Measurements from ENCODE around the gene OR10A6.

Gene OR10A6

DNA sequence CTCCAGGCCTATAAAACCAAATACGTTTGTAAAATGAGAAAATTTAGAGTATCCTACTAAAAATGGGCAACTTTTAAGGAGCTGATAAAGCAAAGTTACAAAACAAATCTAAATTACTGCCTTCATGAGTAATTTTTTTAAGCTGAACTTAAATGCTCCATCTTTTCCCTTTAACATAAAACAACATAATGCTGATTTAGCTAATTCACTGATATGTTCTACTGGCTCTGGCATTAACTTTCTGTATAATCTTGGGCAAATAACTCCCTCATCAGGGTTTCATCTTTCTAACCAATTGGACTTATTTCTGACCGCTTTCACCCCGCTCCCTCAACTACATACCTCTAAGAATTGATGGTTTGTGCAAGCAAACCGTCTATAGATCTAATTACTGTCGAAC is 10.1 kb upstream of the OR10A6 start:
- H3K9me3 ChIP-seq (ENCODE audit: severe bottlenecking): peaks cover 4% of the 10 kb centered on the region
- TF ChIP-seq, protein P1, sequence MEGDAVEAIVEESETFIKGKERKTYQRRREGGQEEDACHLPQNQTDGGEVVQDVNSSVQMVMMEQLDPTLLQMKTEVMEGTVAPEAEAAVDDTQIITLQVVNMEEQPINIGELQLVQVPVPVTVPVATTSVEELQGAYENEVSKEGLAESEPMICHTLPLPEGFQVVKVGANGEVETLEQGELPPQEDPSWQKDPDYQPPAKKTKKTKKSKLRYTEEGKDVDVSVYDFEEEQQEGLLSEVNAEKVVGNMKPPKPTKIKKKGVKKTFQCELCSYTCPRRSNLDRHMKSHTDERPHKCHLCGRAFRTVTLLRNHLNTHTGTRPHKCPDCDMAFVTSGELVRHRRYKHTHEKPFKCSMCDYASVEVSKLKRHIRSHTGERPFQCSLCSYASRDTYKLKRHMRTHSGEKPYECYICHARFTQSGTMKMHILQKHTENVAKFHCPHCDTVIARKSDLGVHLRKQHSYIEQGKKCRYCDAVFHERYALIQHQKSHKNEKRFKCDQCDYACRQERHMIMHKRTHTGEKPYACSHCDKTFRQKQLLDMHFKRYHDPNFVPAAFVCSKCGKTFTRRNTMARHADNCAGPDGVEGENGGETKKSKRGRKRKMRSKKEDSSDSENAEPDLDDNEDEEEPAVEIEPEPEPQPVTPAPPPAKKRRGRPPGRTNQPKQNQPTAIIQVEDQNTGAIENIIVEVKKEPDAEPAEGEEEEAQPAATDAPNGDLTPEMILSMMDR (IDR thresholded peaks at IDR 0.05; ENCODE audit: low read depth, low read length): no peak
- no peaks in the 10 kb centered on the region for H3K36me3 ChIP-seq
- H3K27ac ChIP-seq: no peak overlapping the region
- H3K27me3 ChIP-seq (ENCODE audit: insufficient read depth, low read depth, severe bottlenecking): no peaks in the 10 kb centered on the region
- H3K4me3 ChIP-seq (ENCODE audit: low read depth, low read length): no peak overlapping the region
- DNase-seq: no peak

- no peaks in the 10 kb centered on the region for H3K9me3 ChIP-seq (ENCODE audit: severe bottlenecking)
- H3K36me3 ChIP-seq: no peaks in the 10 kb centered on the region
- H3K27ac ChIP-seq: no peak overlapping the region
- no peak for DNase-seq
- no peak overlapping the region for H3K4me3 ChIP-seq (ENCODE audit: low read depth, low read length)
- H3K27me3 ChIP-seq (ENCODE audit: insufficient read depth, low read depth, severe bottlenecking): no peaks in the 10 kb centered on the region
- TF ChIP-seq, protein P1 (IDR thresholded peaks at IDR 0.05; ENCODE audit: low read depth, low read length): no peak
Measured at GRCh38 chr11:7936615-7937014, 5.5 kb upstream of the OR10A6 start.

DNA sequence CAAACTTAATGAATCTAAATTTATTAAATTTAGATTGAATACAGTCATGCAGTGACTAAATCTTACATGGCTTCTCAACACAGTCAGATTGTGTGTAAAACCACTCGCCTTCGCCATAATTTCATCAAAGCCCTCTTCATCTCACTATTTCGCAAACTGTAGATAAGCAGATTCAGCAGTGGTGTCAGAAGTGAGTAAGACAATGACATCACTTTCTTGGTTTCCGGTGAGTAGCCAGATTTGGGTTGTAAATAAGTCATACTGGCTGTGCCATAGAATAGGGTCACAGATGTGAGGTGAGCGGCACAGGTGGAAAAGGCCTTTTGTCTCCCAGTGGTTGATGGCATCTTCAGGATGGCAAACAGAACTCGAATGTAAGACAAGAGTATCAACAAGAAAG is 3.4 kb downstream of the OR10A6 start:
- TF ChIP-seq, protein P1 (IDR thresholded peaks at IDR 0.05; ENCODE audit: low read depth, low read length): no peak
- Histone ChIP-seq H3K4me3 (ENCODE audit: low read depth, low read length) (no peak overlapping the region), H3K27ac (no peak overlapping the region), H3K27me3 (ENCODE audit: insufficient read depth, low read depth, severe bottlenecking) (no peaks in the 10 kb centered on the region), H3K36me3 (no peaks in the 10 kb centered on the region), H3K9me3 (ENCODE audit: severe bottlenecking) (no peaks in the 10 kb centered on the region)
- DNase-seq: no peak

GRCh38 chr11:7924536-7924935 is 6.5 kb downstream of the OR10A6 start:
- H3K27me3 ChIP-seq (ENCODE audit: insufficient read depth, low read depth, severe bottlenecking): no peaks in the 10 kb centered on the region

DNA sequence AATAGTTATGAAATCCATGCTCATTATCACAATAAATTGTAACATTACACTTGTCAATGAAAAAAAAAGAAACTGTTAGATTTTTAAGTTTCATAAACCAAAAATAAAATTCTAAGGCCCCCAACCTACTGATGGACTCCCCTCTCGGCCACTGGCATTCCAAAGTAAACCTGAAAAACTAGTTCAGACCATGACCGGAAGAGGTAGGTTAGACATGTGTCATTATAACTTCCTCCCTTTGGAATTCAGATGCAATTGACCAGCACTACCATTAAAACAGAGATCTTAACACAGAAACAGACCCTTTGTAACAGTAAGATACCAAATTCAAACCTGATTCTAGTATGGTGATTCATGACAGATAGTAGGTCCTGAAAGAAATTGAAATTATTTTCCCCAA is 12.9 kb downstream of the OR10A6 start:
- no peaks in the 10 kb centered on the region for H3K9me3 ChIP-seq (ENCODE audit: severe bottlenecking)
- no peak overlapping the region for H3K4me3 ChIP-seq (ENCODE audit: low read depth, low read length)
- H3K27me3 ChIP-seq (ENCODE audit: insufficient read depth, low read depth, severe bottlenecking): no peaks in the 10 kb centered on the region
- no peak overlapping the region for H3K27ac ChIP-seq
- TF ChIP-seq, protein P1 (IDR thresholded peaks at IDR 0.05; ENCODE audit: low read depth, low read length): no peak
- DNase-seq: no peak
- no peaks in the 10 kb centered on the region for H3K36me3 ChIP-seq

More at GRCh38 chr11:7924536-7924935, 6.5 kb downstream of the OR10A6 start:
- no peak for DNase-seq
- no peaks in the 10 kb centered on the region for H3K36me3 ChIP-seq
- H3K27ac ChIP-seq: no peak overlapping the region
- TF ChIP-seq, protein P1 (IDR thresholded peaks at IDR 0.05; ENCODE audit: low read depth, low read length): no peak
- no peaks in the 10 kb centered on the region for H3K9me3 ChIP-seq (ENCODE audit: severe bottlenecking)
- H3K4me3 ChIP-seq (ENCODE audit: low read depth, low read length): no peak overlapping the region

GRCh38 chr11:7911011-7911410 is 20.1 kb downstream of the OR10A6 start:
- no peak overlapping the region for H3K4me3 ChIP-seq (ENCODE audit: low read depth, low read length)
- H3K36me3 ChIP-seq: no peaks in the 10 kb centered on the region
- no peak overlapping the region for H3K27ac ChIP-seq
- no peaks in the 10 kb centered on the region for H3K9me3 ChIP-seq (ENCODE audit: severe bottlenecking)
- no peaks in the 10 kb centered on the region for H3K27me3 ChIP-seq (ENCODE audit: insufficient read depth, low read depth, severe bottlenecking)
- TF ChIP-seq, protein P1 (IDR thresholded peaks at IDR 0.05; ENCODE audit: low read depth, low read length): no peak
- DNase-seq: no peak
